Measurements from ENCODE around the gene PCSK5. TPM values are rescaled to one million over a fixed set of nuclear protein-coding genes. Genes with fewer than 3 reads are reported as not detected.

PCSK5 gene
- polyA plus RNA-seq, 1 donor from 2014 or later, result 1.7 TPM

DNA sequence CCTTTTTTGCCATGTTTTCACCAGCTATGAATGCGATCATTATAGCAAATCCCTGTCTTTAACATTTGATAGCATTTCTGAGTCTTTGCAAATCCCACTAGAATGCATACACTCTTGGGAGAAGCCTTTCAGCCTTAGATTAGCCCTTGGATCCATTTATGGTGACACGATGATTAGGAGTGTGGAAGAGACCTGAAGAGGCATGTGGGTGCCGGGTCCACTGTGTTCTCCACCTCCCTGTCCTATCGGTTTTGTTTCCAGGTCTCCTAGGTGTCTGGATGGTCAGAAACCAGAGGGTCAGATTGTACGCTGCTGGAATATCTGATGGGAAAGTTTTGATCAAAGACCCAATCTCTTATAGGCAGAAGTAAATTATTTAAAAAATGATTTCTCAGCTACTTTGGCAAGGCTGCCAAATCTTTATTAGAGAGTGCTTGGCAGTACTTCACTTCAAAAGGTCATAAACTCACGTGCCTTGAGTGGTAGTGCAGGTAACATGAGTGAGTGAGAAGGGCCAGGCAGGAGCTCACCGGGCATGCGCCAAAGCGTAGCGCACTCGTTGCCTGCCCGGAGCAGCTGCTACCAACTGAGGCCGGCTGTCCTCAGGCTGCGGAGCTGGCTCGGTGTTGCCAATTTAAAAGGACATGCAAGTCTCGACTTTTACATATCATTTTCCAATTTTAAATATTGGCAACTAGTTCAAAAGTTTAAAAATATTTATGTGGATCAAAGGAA lies 51.3 kb downstream of the PCSK5 start:
- no peak overlapping the region for H3K4me3 ChIP-seq (ENCODE audit: low read length)

DNA sequence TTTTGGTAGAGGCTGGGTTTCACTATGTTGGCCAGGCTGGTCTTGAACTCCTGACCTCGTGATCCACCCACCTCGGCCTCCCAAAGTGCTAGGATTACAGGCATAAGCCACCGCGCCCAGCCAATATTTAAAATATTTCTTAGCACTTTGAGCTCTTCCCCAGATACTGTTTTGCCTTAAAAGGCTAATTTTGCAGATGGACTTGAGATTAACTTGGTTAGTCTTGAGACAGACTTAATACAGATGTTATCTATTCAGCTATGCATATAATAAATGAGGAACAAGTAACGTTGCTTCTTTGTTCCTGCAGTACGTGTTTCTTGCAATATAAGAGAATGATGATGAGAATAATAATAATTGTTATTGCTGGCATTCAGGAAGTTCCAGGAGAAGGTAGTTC lies 56.3 kb downstream of the PCSK5 start:
- H4K20me1 ChIP-seq (ENCODE audit: insufficient read depth), result no peaks in the 10 kb centered on the region
- no peaks in the 10 kb centered on the region for H3F3A ChIP-seq (ENCODE audit: insufficient read depth, low read length, poor library complexity, severe bottlenecking)
- H3K9me2 ChIP-seq (ENCODE audit: insufficient read depth, low read length), result no peaks in the 10 kb centered on the region
- H3K27me3 ChIP-seq (ENCODE audit: insufficient read depth, low read depth, low read length), result no peaks in the 10 kb centered on the region
- H2AFZ ChIP-seq (ENCODE audit: low read depth, low read length), result no peak overlapping the region
- no peak overlapping the region for H3K4me3 ChIP-seq (ENCODE audit: low read length)
- no peak for TF ChIP-seq EP300 (conservative IDR thresholded peaks at IDR 0.05; ENCODE audit: poor library complexity, severe bottlenecking)
- no peak for TF ChIP-seq RAD21 (conservative IDR thresholded peaks at IDR 0.05)
- no peak for TF ChIP-seq TAF1 (IDR thresholded peaks at IDR 0.05; ENCODE audit: low read depth)
- TF ChIP-seq SMC3 (conservative IDR thresholded peaks at IDR 0.05; ENCODE audit: poor library complexity), result no peak
- no peak for TF ChIP-seq POLR2AphosphoS5 (IDR thresholded peaks at IDR 0.05)
- TF ChIP-seq MXI1 (conservative IDR thresholded peaks at IDR 0.05; ENCODE audit: poor library complexity, severe bottlenecking), result no peak
- TF ChIP-seq EZH2 (IDR thresholded peaks at IDR 0.05; ENCODE audit: borderline replicate concordance, insufficient read depth, low read length, poor library complexity, severe bottlenecking), result no peak
- TF ChIP-seq, protein P1, sequence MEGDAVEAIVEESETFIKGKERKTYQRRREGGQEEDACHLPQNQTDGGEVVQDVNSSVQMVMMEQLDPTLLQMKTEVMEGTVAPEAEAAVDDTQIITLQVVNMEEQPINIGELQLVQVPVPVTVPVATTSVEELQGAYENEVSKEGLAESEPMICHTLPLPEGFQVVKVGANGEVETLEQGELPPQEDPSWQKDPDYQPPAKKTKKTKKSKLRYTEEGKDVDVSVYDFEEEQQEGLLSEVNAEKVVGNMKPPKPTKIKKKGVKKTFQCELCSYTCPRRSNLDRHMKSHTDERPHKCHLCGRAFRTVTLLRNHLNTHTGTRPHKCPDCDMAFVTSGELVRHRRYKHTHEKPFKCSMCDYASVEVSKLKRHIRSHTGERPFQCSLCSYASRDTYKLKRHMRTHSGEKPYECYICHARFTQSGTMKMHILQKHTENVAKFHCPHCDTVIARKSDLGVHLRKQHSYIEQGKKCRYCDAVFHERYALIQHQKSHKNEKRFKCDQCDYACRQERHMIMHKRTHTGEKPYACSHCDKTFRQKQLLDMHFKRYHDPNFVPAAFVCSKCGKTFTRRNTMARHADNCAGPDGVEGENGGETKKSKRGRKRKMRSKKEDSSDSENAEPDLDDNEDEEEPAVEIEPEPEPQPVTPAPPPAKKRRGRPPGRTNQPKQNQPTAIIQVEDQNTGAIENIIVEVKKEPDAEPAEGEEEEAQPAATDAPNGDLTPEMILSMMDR (IDR thresholded peaks at IDR 0.05; ENCODE audit: poor library complexity, severe bottlenecking), result no peak
- TF ChIP-seq, protein P2, sequence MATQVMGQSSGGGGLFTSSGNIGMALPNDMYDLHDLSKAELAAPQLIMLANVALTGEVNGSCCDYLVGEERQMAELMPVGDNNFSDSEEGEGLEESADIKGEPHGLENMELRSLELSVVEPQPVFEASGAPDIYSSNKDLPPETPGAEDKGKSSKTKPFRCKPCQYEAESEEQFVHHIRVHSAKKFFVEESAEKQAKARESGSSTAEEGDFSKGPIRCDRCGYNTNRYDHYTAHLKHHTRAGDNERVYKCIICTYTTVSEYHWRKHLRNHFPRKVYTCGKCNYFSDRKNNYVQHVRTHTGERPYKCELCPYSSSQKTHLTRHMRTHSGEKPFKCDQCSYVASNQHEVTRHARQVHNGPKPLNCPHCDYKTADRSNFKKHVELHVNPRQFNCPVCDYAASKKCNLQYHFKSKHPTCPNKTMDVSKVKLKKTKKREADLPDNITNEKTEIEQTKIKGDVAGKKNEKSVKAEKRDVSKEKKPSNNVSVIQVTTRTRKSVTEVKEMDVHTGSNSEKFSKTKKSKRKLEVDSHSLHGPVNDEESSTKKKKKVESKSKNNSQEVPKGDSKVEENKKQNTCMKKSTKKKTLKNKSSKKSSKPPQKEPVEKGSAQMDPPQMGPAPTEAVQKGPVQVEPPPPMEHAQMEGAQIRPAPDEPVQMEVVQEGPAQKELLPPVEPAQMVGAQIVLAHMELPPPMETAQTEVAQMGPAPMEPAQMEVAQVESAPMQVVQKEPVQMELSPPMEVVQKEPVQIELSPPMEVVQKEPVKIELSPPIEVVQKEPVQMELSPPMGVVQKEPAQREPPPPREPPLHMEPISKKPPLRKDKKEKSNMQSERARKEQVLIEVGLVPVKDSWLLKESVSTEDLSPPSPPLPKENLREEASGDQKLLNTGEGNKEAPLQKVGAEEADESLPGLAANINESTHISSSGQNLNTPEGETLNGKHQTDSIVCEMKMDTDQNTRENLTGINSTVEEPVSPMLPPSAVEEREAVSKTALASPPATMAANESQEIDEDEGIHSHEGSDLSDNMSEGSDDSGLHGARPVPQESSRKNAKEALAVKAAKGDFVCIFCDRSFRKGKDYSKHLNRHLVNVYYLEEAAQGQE (IDR thresholded peaks at IDR 0.05; ENCODE audit: borderline replicate concordance), result no peak
- no peak overlapping the region for H3K9ac ChIP-seq (ENCODE audit: low read length)
- H3K9me3 ChIP-seq (ENCODE audit: low read length), result no peaks in the 10 kb centered on the region
- no peak overlapping the region for H3K27ac ChIP-seq (ENCODE audit: low read length)
- no peak overlapping the region for H3K4me2 ChIP-seq (ENCODE audit: low read length)
- no peaks in the 10 kb centered on the region for H3K36me3 ChIP-seq (ENCODE audit: insufficient read depth, low read length)
- no peaks in the 10 kb centered on the region for H3K79me2 ChIP-seq (replicated peaks; ENCODE audit: insufficient read depth, low read length)

More for the DNA sequence above, 51.3 kb downstream of the PCSK5 start:
- Histone ChIP-seq H3K27me3 (ENCODE audit: insufficient read depth, low read depth, low read length) (no peaks in the 10 kb centered on the region), H3K79me2 (replicated peaks; ENCODE audit: insufficient read depth, low read length) (no peaks in the 10 kb centered on the region), H3K9me2 (ENCODE audit: insufficient read depth, low read length) (no peaks in the 10 kb centered on the region), H3K9ac (ENCODE audit: low read length) (no peak overlapping the region), H3F3A (ENCODE audit: insufficient read depth, low read length, poor library complexity, severe bottlenecking) (no peaks in the 10 kb centered on the region), H3K9me3 (ENCODE audit: low read length) (no peaks in the 10 kb centered on the region), H2AFZ (ENCODE audit: low read depth, low read length) (no peak overlapping the region), H3K4me2 (ENCODE audit: low read length) (no peak overlapping the region), H4K20me1 (ENCODE audit: insufficient read depth) (no peaks in the 10 kb centered on the region), H3K36me3 (ENCODE audit: insufficient read depth, low read length) (no peaks in the 10 kb centered on the region), H3K27ac (ENCODE audit: low read length) (no peak overlapping the region)
- TF ChIP-seq EP300 (conservative IDR thresholded peaks at IDR 0.05; ENCODE audit: poor library complexity, severe bottlenecking), result no peak
- TF ChIP-seq TAF1 (IDR thresholded peaks at IDR 0.05; ENCODE audit: low read depth), result no peak
- TF ChIP-seq, protein P1 (IDR thresholded peaks at IDR 0.05; ENCODE audit: poor library complexity, severe bottlenecking), result no peak
- no peak for TF ChIP-seq RAD21 (conservative IDR thresholded peaks at IDR 0.05)
- TF ChIP-seq SMC3 (conservative IDR thresholded peaks at IDR 0.05; ENCODE audit: poor library complexity), result no peak
- no peak for TF ChIP-seq POLR2AphosphoS5 (IDR thresholded peaks at IDR 0.05)

Measured in neural cell (in vitro differentiated cells).